A549 (cell line): ENCODE data around the gene GRID2.

Source experiments
- BHLHE40 ChIP-seq: IDR thresholded peaks from 2 replicates; pipeline ENCODE4 v1.6.1; 2012; ENCODE audit warnings: low read depth, low read length, inconsistent platforms
- CEBPB ChIP-seq, 2 experiments: fragments of >200 bp in 1 of 2; sonication (Bioruptor Twin) in 1 of 2; formaldehyde crosslinking in 1 of 2; IDR thresholded peaks; 2 replicates each; pipeline ENCODE4 v1.6.1; 2012 to 2016
- CHD4 ChIP-seq: fragments of 200-600 bp; sonication (generic); IDR thresholded peaks from 2 replicates; pipeline ENCODE4 v1.6.1; 2016; ENCODE audit warnings: antibody characterized with exemption, mild to moderate bottlenecking, borderline replicate concordance
- EP300 ChIP-seq, 2 experiments: fragments of >200 bp; sonication (Bioruptor Twin); formaldehyde crosslinking; IDR thresholded peaks; 2 replicates in 1 of 2; 3 replicates in 1 of 2; pipeline ENCODE4 v1.6.1; 2016 to 2017
- JUNB ChIP-seq: fragments of >200 bp; sonication (Bioruptor Twin); formaldehyde crosslinking; IDR thresholded peaks from 2 replicates; pipeline ENCODE4 v1.6.1; 2016
- KDM1A ChIP-seq: fragments of 200-600 bp; sonication (generic); IDR thresholded peaks from 2 replicates; pipeline ENCODE4 v1.6.1; 2016; ENCODE audit warnings: low read depth, mild to moderate bottlenecking
- POLR2A ChIP-seq: IDR thresholded peaks from 2 replicates; pipeline ENCODE4 v1.6.1; 2012; ENCODE audit warnings: mild to moderate bottlenecking, low read length
- RAD21 ChIP-seq, 2 experiments: fragments of >200 bp in 1 of 2; sonication (Bioruptor Twin) in 1 of 2; formaldehyde crosslinking in 1 of 2; IDR thresholded peaks in 1 of 2; conservative IDR thresholded peaks in 1 of 2; 2 replicates in 1 of 2; 3 replicates in 1 of 2; pipeline ENCODE4 v1.6.1; 2012 to 2018; ENCODE audit warnings: inconsistent platforms in 1 of 2
- RCOR1 ChIP-seq: fragments of 150-350 bp; IDR thresholded peaks from 2 replicates; pipeline ENCODE4 v1.6.1; 2014; ENCODE audit warnings: antibody characterized with exemption, low read length, low read depth
- ZSCAN20 ChIP-seq: fragments of 250-450 bp; sonication (Bioruptor Pico); IDR thresholded peaks from 2 replicates; pipeline ENCODE4 v1.8.0; 2022; ENCODE audit warnings: mild to moderate bottlenecking, moderate library complexity
- TF ChIP-seq, protein P1 (sequence below): fragments of >200 bp; sonication (Bioruptor Twin); formaldehyde crosslinking; IDR thresholded peaks from 3 replicates; pipeline ENCODE4 v1.5.1; 2016
- TF ChIP-seq, protein P2 (sequence below): fragments of >200 bp; sonication (Bioruptor Twin); formaldehyde crosslinking; IDR thresholded peaks from 3 replicates; pipeline ENCODE4 v1.6.1; 2016
- TF ChIP-seq, protein P3 (sequence below): fragments of 450-650 bp; IDR thresholded peaks from 2 replicates; pipeline ENCODE4 v1.6.1; 2014; ENCODE audit warnings: antibody characterized with exemption

DNA sequence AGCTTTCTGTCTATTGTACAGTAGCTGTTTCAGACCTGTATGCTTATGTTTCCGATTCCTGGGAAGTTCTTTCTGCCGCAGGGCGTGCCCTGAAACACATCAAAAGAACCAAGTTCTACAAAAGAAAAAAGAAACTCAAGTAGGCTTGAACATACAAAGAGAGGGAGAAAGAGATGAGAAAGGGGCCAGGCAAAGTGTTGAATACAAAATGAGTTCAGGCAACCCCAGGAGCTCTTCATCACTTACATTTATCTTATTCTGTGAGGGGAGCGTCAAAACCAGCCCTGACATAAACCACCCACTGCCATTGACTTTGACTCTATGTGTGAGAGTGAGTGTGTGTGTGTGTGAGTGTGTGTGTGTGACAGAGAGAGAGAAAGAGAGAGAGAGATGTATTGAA, 1498.3 kb downstream of the GRID2 start:
- TF ChIP-seq, protein P1, sequence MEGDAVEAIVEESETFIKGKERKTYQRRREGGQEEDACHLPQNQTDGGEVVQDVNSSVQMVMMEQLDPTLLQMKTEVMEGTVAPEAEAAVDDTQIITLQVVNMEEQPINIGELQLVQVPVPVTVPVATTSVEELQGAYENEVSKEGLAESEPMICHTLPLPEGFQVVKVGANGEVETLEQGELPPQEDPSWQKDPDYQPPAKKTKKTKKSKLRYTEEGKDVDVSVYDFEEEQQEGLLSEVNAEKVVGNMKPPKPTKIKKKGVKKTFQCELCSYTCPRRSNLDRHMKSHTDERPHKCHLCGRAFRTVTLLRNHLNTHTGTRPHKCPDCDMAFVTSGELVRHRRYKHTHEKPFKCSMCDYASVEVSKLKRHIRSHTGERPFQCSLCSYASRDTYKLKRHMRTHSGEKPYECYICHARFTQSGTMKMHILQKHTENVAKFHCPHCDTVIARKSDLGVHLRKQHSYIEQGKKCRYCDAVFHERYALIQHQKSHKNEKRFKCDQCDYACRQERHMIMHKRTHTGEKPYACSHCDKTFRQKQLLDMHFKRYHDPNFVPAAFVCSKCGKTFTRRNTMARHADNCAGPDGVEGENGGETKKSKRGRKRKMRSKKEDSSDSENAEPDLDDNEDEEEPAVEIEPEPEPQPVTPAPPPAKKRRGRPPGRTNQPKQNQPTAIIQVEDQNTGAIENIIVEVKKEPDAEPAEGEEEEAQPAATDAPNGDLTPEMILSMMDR: no peak
- TF ChIP-seq POLR2A (no peak), RCOR1 (no peak), BHLHE40 (no peak), RAD21 (conservative IDR thresholded peaks at IDR 0.05 in 1 of 2, IDR thresholded peaks at IDR 0.05 in 1 of 2) (no peak), JUNB (no peak), ZSCAN20 (CRISPR knock-in tag) (no peak), CEBPB (IDR thresholded peaks at IDR 0.05) (no peak), EP300 (IDR thresholded peaks at IDR 0.05) (no peak), KDM1A (no peak), CHD4 (no peak)
- TF ChIP-seq, protein P2, sequence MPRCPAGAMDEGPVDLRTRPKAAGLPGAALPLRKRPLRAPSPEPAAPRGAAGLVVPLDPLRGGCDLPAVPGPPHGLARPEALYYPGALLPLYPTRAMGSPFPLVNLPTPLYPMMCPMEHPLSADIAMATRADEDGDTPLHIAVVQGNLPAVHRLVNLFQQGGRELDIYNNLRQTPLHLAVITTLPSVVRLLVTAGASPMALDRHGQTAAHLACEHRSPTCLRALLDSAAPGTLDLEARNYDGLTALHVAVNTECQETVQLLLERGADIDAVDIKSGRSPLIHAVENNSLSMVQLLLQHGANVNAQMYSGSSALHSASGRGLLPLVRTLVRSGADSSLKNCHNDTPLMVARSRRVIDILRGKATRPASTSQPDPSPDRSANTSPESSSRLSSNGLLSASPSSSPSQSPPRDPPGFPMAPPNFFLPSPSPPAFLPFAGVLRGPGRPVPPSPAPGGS: no peak
- TF ChIP-seq, protein P3, sequence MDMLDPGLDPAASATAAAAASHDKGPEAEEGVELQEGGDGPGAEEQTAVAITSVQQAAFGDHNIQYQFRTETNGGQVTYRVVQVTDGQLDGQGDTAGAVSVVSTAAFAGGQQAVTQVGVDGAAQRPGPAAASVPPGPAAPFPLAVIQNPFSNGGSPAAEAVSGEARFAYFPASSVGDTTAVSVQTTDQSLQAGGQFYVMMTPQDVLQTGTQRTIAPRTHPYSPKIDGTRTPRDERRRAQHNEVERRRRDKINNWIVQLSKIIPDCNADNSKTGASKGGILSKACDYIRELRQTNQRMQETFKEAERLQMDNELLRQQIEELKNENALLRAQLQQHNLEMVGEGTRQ: no peak
